Right cardiac atrium (tissue), 5 donors: Measurements from ENCODE around the gene LARP6. TPM values are rescaled to one million over a fixed set of nuclear protein-coding genes. Genes with fewer than 3 reads are reported as not detected.
"Not testable (repeated sequence)": the region's sequence is repeated elsewhere in the genome, so short reads cannot be mapped to it uniquely, and the experiment has no call there.

Experiments
- ATAC-seq, 2 donors: fragments of 200-7000 bp; cut with Tn5 transposase; one replicate each; pipeline versions ENCODE4 v1.8.0 to v1.9.1; 2020; ENCODE audit warnings: moderate library complexity in 2 of 2, mild to moderate bottlenecking in 1 of 2
- DNase-seq, 3 donors: peaks; one replicate each; pipeline ENCODE4 v3.0.0-alpha.2; 2020
- H3K27ac ChIP-seq: one replicate; pipeline ENCODE4 v1.5.1; 2013; ENCODE audit warnings: mild to moderate bottlenecking, low read length, control low read depth, moderate library complexity
- H3K27me3 ChIP-seq: one replicate; pipeline ENCODE4 v1.6.1; 2013; ENCODE audit not compliant: control insufficient read depth, insufficient read depth
- H3K4me1 ChIP-seq: one replicate; pipeline ENCODE4 v1.6.1; 2013; ENCODE audit warnings: low read length; ENCODE audit not compliant: control insufficient read depth, insufficient read depth
- H3K4me3 ChIP-seq: one replicate; pipeline ENCODE4 v1.5.1; 2013; ENCODE audit warnings: low read length, control low read depth
- H3K9me3 ChIP-seq: one replicate; pipeline ENCODE4 v1.6.1; 2013; ENCODE audit warnings: low read length; ENCODE audit not compliant: control insufficient read depth
- WGBS: extraction: QIAGEN DNeasy Blood & Tissue Kit; methylation state at CpG from one replicate; pipeline ENCODE4 v1.1.7; 2013; 5-methylcytosine and 5-hydroxymethylcytosine counted together
- intact Hi-C, 4 donors: fragments of 100-400 bp; cut with DNase I; formaldehyde crosslinking; loops; one replicate each; pipeline versions ENCODE4 v1.11.0 to v1.14.0; 2022 to 2023
- polyA plus RNA-seq: library from polyadenylated mRNA; stranded (reverse); fragments of 200-250 nt; gene quantifications from one replicate; pipeline ENCODE4 v1.2.3, GENCODE V29; 2013
- total RNA-seq, 4 donors: library from RNA; stranded (reverse); fragmentation: NEBNext Ultra II Directional; extraction: Animal tissue kit (Norgen Biotek cat#: 25700); gene quantifications; one replicate each; pipeline ENCODE4 v1.2.1, GENCODE V29; 2021
- donor health status: healthy with polysubstance abuse.
- donor health status: DM: no; HTN: yes; CAD: no.
- donor health status: DM: no; HTN: no; CAD: no.
- donor health status: DM: no; HTN: yes; CAD: no; lungs with severe emphysema.
- donor health status: DM: yes; HTN: yes; CAD: no.

Gene LARP6
- total and polyA plus RNA-seq, 5 donors = 32.3 to 44.0 (median 35.6) TPM

DNA sequence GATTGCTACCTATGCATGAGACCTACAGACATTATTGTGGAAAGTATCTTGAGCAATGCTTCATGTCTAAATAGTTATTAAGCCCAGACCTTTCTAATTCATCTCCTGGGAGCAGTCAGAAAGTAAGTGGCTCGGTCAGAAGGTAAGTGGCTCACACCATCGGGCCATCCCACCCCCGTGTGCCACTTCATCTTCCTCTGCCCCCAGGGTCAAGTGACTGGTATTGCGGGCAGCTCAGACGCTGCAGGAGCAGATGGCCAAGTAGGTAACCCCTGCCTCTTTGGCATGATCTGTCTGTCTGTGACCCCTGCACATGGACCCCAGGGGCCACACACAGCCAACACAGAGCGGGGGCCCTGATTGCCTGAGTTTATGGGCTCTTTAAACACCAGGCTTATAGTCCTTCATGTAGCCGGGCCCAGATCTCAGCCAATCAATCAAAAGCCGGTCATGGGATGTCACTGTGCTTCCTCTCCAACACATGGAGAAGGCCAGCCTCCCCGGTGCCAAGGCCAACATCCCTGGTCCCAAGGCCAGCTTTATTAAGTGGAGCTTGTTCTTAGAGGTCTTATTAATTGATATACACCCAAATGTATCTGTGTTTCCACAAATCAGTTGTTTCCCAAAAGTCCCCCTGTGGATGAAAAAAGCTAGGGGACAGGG is 42.9 kb downstream of the LARP6 start:
- H3K4me3 ChIP-seq = no peak overlapping the region
- ATAC-seq = no peak

GRCh38 chr15:70806992-70807712 is 46.8 kb downstream of the LARP6 start:
- no peaks in the 10 kb centered on the region for H3K27me3 ChIP-seq
- WGBS = 67% methylated on average over 9 of the region's 9 CpGs
- no peaks in the 10 kb centered on the region for H3K9me3 ChIP-seq
- no peak overlapping the region for H3K27ac ChIP-seq
- no peak overlapping the region for H3K4me3 ChIP-seq
- peaks cover 5% of the 10 kb centered on the region for H3K4me1 ChIP-seq
- ATAC-seq (peak; percentile 54 to 59), DNase-seq (peak; percentile 55 to 87 (median 80))
- intact Hi-C loops = loop anchor here in 1 of 4 donors (5.0 kb wide), 1 partner anchor 125 kb away; no protein-coding TSS in a partner anchor

More for the DNA sequence above, 42.9 kb downstream of the LARP6 start:
- Histone ChIP-seq H3K27me3 (no peaks in the 10 kb centered on the region), H3K9me3 (no peaks in the 10 kb centered on the region), H3K4me1 (peaks cover 2% of the 10 kb centered on the region), H3K27ac (no peak overlapping the region)
- intact Hi-C loops = loop anchor here in 3 of 4 donors (5.0 kb wide), 3 partner anchors 129 to 244 kb away; no protein-coding TSS in a partner anchor
- 74% methylated on average over 9 of the region's 9 CpGs for WGBS
- no peak for DNase-seq

GRCh38 chr15:70804388-70804787 is 49.6 kb downstream of the LARP6 start:
- H3K4me3 ChIP-seq, H3K27ac ChIP-seq, DNase-seq, H3K4me1 ChIP-seq, H3K27me3 ChIP-seq, H3K9me3 ChIP-seq, ATAC-seq: not testable (repeated sequence)
- WGBS = 97% methylated on average over 9 of the region's 9 CpGs
- intact Hi-C loops = loop anchor here in 1 of 4 donors (5.0 kb wide), 1 partner anchor 127 kb away; no protein-coding TSS in a partner anchor

DNA sequence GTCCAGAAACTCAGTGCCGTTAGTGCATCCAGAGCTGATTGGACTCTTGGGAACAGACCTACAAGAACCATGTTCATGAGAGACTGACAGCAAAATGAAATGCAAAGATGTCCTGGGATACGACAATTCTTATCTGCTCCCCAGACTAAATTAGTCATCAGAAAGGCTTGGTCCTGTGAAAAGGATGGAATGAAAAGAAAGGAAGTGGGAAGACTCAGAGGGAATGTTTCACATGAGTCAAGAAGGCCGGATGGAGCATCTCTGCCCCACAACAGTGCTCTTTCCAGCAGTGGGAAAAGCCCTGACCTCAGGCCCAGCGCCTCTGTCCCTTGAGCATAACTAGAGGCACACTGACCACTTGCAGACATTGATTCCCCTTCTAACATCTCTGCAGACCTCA is 51.3 kb downstream of the LARP6 start:
- 66% methylated on average over 4 of the region's 4 CpGs for WGBS

GRCh38 chr15:70801109-70801508 is 52.8 kb downstream of the LARP6 start:
- no peak for ATAC-seq
- 91% methylated on average over 5 of the region's 5 CpGs for WGBS
- intact Hi-C loops = loop anchor here in 1 of 4 donors (5.0 kb wide), 1 partner anchor 124 kb away; no protein-coding TSS in a partner anchor

More for the DNA sequence above, 51.3 kb downstream of the LARP6 start:
- peak in 1 of 2 donors; percentile 25 for ATAC-seq
- Histone ChIP-seq H3K4me1 (peaks cover 5% of the 10 kb centered on the region), H3K9me3 (no peaks in the 10 kb centered on the region), H3K4me3 (no peak overlapping the region), H3K27me3 (no peaks in the 10 kb centered on the region), H3K27ac (no peak overlapping the region)
- intact Hi-C loops = loop anchor here in 1 of 4 donors (5.0 kb wide), 1 partner anchor 125 kb away; no protein-coding TSS in a partner anchor
- no peak for DNase-seq

DNA sequence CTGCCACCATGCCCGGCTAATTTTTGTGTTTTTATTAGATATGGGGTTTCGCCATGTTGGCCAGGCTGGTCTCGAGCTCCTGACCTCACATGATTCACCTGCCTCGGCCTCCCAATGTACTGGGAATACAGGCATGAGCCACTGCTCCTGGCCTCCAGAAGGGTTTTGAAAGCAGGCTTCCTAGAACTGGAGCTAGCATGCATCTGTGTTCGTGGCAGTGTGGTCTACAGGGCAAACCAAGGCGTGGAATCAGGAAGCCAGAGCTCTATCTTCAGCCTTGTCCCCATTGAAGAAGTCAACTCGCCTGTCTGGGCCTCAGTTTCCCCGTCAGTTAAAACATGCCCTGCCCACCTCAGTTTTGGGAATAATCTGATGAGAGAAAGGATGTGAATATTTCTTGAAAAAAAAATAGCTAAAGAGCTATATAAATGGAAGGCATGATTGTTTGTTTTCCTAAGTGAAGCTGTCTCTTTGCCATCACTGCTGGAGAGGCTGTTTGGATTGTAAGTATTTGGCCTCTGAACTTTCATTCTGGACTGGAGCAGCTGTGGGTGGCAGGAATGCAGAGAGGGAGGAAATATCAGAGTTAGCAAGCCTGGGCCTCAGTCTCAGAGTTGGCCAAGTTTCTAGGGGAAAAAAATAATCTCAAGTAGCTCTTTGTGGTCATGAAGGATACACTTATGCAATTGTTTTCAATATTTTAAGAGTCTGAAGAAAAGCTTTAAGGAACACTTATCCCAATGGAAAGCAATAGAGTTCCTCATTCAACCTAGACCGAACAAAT is 54.1 kb downstream of the LARP6 start:
- Histone ChIP-seq H3K4me1 (peaks cover 3% of the 10 kb centered on the region), H3K27me3 (no peaks in the 10 kb centered on the region), H3K27ac (no peak overlapping the region), H3K9me3 (no peaks in the 10 kb centered on the region), H3K4me3 (no peak overlapping the region)
- ATAC-seq (peak; percentile 86 to 94), DNase-seq (peak in 2 of 3 donors; percentile 33 to 66)
- 69% methylated on average over 9 of the region's 9 CpGs for WGBS
- intact Hi-C loops = loop anchor here in 1 of 4 donors (5.0 kb wide), 1 partner anchor 123 kb away; no protein-coding TSS in a partner anchor

More at GRCh38 chr15:70801109-70801508, 52.8 kb downstream of the LARP6 start:
- no peak overlapping the region for H3K4me3 ChIP-seq
- no peak overlapping the region for H3K27ac ChIP-seq
- H3K9me3 ChIP-seq = no peaks in the 10 kb centered on the region
- peaks cover 3% of the 10 kb centered on the region for H3K4me1 ChIP-seq
- no peaks in the 10 kb centered on the region for H3K27me3 ChIP-seq
- DNase-seq = no peak

DNA sequence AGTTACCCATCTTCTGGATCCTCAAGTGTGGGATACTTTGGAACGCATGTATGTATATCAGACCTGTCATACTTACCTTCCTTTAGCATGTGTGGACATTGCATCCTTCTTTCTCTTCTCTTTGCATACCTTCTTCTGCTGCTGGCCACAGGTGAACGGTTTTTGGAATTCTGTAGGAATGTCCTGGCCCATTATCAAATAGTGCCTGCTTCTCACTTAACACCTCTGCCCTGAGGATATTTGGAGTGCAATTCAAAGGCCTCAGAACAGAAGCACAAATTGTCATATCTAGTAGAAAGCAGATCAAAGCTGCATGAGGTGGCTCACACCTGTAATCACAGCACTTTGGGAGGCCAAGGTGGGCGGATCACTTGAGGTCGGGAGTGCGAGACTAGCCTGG is 56.5 kb downstream of the LARP6 start:
- intact Hi-C loops = no loop called here
- 94% methylated on average over 5 of the region's 5 CpGs for WGBS
- H3K9me3 ChIP-seq = no peaks in the 10 kb centered on the region
- H3K4me1 ChIP-seq = peaks cover 1% of the 10 kb centered on the region
- ATAC-seq (no peak), DNase-seq (no peak)
- H3K4me3 ChIP-seq = no peak overlapping the region
- no peaks in the 10 kb centered on the region for H3K27me3 ChIP-seq
- no peak overlapping the region for H3K27ac ChIP-seq

GRCh38 chr15:70796516-70797310 is 57.2 kb downstream of the LARP6 start:
- Histone ChIP-seq H3K4me3 (no peak overlapping the region), H3K4me1 (no peaks in the 10 kb centered on the region), H3K27me3 (no peaks in the 10 kb centered on the region), H3K9me3 (no peaks in the 10 kb centered on the region), H3K27ac (no peak overlapping the region)
- intact Hi-C loops = no loop called here
- WGBS = 87% methylated on average over 14 of the region's 14 CpGs
- DNase-seq (no peak), ATAC-seq (no peak)

DNA sequence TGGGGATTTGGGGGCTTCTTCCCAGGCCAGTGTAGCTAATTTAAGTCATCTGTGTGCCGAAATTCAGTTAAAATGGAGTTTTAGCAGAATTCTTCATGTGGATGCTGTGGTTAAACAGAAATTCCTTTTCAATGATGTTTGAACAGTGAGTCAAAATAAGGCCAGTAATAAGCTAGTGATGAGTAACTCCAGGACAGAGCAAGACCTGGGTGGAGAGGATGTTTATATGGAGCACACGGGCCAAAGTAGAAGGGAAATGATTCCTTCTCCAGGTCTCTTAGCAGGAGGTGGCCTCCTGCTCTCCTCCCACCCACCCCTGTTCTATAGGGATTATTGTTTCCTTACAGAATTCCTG is 58.7 kb downstream of the LARP6 start:
- intact Hi-C loops = no loop called here
- Histone ChIP-seq H3K27me3 (no peaks in the 10 kb centered on the region), H3K4me3 (no peak overlapping the region), H3K9me3 (no peaks in the 10 kb centered on the region), H3K27ac (no peak overlapping the region), H3K4me1 (no peaks in the 10 kb centered on the region)
- DNase-seq (no peak), ATAC-seq (no peak)
- WGBS = 51% methylated on average over 2 of the region's 2 CpGs

DNA sequence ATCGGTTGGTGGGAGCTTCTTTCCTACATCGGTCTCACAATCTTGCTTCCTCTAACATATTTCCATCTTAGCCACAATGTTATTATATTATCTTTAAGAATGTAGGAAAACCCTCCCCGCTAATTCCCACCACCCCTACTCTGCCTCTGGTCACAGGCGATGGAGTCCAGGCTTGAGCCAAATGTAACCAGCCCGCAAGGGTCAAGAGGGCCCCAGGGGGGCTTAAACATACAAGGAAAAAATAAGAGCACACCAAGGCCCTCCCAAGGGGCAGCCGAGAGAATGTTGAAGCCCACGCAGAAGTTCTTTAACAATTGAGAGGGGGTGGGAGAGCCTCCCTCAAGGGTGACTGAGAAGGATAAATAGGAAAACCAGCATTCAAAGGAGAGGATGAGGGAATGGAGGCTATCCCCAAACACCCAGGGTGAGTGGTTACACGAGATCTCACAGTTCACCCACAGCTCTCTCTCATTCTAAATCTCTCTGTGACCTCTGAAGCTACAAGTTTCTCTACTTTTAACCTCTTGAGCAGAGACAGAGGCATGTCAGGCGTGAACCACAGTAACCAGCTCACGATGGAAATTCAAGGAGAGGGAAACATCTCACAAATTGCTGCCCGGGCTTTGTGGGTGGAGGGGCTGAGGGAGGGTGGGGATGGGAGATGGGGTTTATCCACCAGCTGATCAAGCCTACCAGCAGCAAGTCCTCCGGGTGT is 59.2 kb downstream of the LARP6 start:
- Histone ChIP-seq H3K4me1 (no peaks in the 10 kb centered on the region), H3K4me3 (no peak overlapping the region), H3K27ac (no peak overlapping the region), H3K27me3 (no peaks in the 10 kb centered on the region), H3K9me3 (no peaks in the 10 kb centered on the region)
- WGBS = 69% methylated on average over 12 of the region's 12 CpGs
- intact Hi-C loops = no loop called here
- ATAC-seq (no peak), DNase-seq (no peak)
